Heart left ventricle (tissue), 16 donors: ENCODE measurements around the gene ARHGEF6. TPM values are rescaled to one million over a fixed set of nuclear protein-coding genes. Genes with fewer than 3 reads are reported as not detected.

Source experiments
- ATAC-seq, 4 donors: fragments of 200-7000 bp; cut with Tn5 transposase; one replicate each; pipeline ENCODE4 v1.9.1; 2020 to 2022; ENCODE audit warnings: moderate library complexity in 4 of 4, mild to moderate bottlenecking in 3 of 4, moderate number of reproducible peaks in 1 of 4
- DNase-seq, 5 donors: peaks; one replicate each; pipeline ENCODE4 v3.0.0-alpha.2; 2020
- H3K27ac ChIP-seq, 12 donors: fragments of 200-600 bp; sonication (generic) in 4 of 12; one replicate each; pipeline versions ENCODE4 v1.5.0 to v1.8.0; 2016 to 2022; ENCODE audit warnings: mild to moderate bottlenecking in 2 of 12
- H3K27me3 ChIP-seq, 9 donors: fragments of 200-600 bp; sonication (generic) in 2 of 9; one replicate each; pipeline versions ENCODE4 v1.5.1 to v1.8.0; 2016 to 2022; ENCODE audit warnings: mild to moderate bottlenecking in 3 of 9
- H3K36me3 ChIP-seq, 9 donors: fragments of 200-600 bp; sonication (generic) in 2 of 9; one replicate each; pipeline versions ENCODE4 v1.5.0 to v1.8.0; 2018 to 2022; ENCODE audit warnings: mild to moderate bottlenecking in 2 of 9
- H3K4me1 ChIP-seq, 12 donors: fragments of 200-600 bp; sonication (generic) in 4 of 12; one replicate each; pipeline versions ENCODE4 v1.5.0 to v1.8.0; 2016 to 2022; ENCODE audit warnings: mild to moderate bottlenecking in 3 of 12
- H3K4me3 ChIP-seq, 12 donors: fragments of 200-600 bp; sonication (generic) in 4 of 12; one replicate each; pipeline versions ENCODE4 v1.5.0 to v1.8.0; 2017 to 2022; ENCODE audit warnings: mild to moderate bottlenecking in 9 of 12, moderate library complexity in 4 of 12
- H3K9me3 ChIP-seq, 12 donors: fragments of 200-600 bp; sonication (generic) in 4 of 12; one replicate each; pipeline versions ENCODE4 v1.5.0 to v1.8.0; 2016 to 2022; ENCODE audit warnings: mild to moderate bottlenecking in 1 of 12
- POLR2A ChIP-seq, 2 donors: fragments of 450-650 bp; IDR thresholded peaks; one replicate each; pipeline ENCODE4 v1.6.1; 2017; ENCODE audit warnings: antibody characterized with exemption in 2 of 2, mild to moderate bottlenecking in 2 of 2, moderate library complexity in 2 of 2
- WGBS, 4 donors: extraction: QIAGEN DNeasy Blood & Tissue Kit in 2 of 4; methylation state at CpG; one replicate each; pipeline versions ENCODE4 v1.1.5 to v1.1.7; 2013 to 2018; 5-methylcytosine and 5-hydroxymethylcytosine counted together
- intact Hi-C, 10 donors: fragments of 100-400 bp; cut with DNase I; formaldehyde crosslinking; loops; one replicate each; pipeline versions ENCODE4 v1.11.1 to v1.14.2; 2022
- polyA plus RNA-seq, 2 donors: library from polyadenylated mRNA; stranded (reverse); fragments of 200-250 nt; gene quantifications; one replicate each; pipeline ENCODE4 v1.2.3, GENCODE V29; 2013
- total RNA-seq, 9 donors: library from RNA; depleted of rRNA in 2 of 9; stranded (reverse); fragments of >200 nt in 2 of 9; fragmentation: NEBNext Ultra II Directional in 3 of 9; extraction: Animal tissue kit (Norgen Biotek cat#: 25700) in 3 of 9; gene quantifications; one replicate each; pipeline versions ENCODE4 v1.1.0 to v1.2.4, GENCODE V29; 2016 to 2023
- TF ChIP-seq, protein P1 (sequence below), 12 donors: fragments of 200-600 bp; sonication (generic) in 4 of 12; IDR thresholded peaks; one replicate each; pipeline versions ENCODE4 v1.5.0 to v1.8.0; 2018 to 2022; ENCODE audit warnings: antibody characterized with exemption in 12 of 12, mild to moderate bottlenecking in 5 of 12
- donor health status: ischemic (EF 13 %, LVEDD 7.1; RV severe dilation, severe dysfunction).
- donor health status: healthy with polysubstance abuse.
- donor health status: DM: no; HTN: yes; CAD: no.
- donor health status: DM: no; HTN: no; CAD: no.
- donor health status: ischemic (EF 25% LVEDD 6.9; RV normal size, moderate dysfunction).
- donor health status: ischemic (EF 25% LVEDD 5.7; RV mildly dilated, moderate dysfunction).
- donor health status: healthy.
- donor health status: DM: yes; HTN: yes; CAD: no.
- donor health status: ischemic (EF 35%, LVEDD 5.7; RV mildly dilated, moderate dysfunction).
- donor health status: nonischemic (EF 11% LVEDD 7.7; RV severe dilation, severe dysfunction).
- donor health status: DM: yes; HTN: yes; CAD: no.
- donor health status: PGD.
- donor health status: ischemic (EF 29% LVEDD 5.4; RV normal size, mild dysfunction).
- donor health status: nonischemic (EF 23%, LVEDD 6.1; RV moderate dilation, normal function).

ARHGEF6 gene
- total and polyA plus RNA-seq, 11 donors, result 15.2 to 74.7 (median 55.7) TPM

GRCh38 chrX:136794080-136794479 is 13.3 kb upstream of the ARHGEF6 start:
- H3K4me3 ChIP-seq, result no peak overlapping the region
- DNase-seq, result no peak
- no peak overlapping the region for H3K27ac ChIP-seq
- H3K9me3 ChIP-seq, result no peaks in the 10 kb centered on the region
- intact Hi-C loops, result no loop called here
- peaks cover 0 to 3% (median 0%) of the 10 kb centered on the region in 9 donors for H3K27me3 ChIP-seq
- no peaks in the 10 kb centered on the region for H3K36me3 ChIP-seq
- peaks cover 0 to 4% (median 0%) of the 10 kb centered on the region in 12 donors for H3K4me1 ChIP-seq
- TF ChIP-seq, protein P1, sequence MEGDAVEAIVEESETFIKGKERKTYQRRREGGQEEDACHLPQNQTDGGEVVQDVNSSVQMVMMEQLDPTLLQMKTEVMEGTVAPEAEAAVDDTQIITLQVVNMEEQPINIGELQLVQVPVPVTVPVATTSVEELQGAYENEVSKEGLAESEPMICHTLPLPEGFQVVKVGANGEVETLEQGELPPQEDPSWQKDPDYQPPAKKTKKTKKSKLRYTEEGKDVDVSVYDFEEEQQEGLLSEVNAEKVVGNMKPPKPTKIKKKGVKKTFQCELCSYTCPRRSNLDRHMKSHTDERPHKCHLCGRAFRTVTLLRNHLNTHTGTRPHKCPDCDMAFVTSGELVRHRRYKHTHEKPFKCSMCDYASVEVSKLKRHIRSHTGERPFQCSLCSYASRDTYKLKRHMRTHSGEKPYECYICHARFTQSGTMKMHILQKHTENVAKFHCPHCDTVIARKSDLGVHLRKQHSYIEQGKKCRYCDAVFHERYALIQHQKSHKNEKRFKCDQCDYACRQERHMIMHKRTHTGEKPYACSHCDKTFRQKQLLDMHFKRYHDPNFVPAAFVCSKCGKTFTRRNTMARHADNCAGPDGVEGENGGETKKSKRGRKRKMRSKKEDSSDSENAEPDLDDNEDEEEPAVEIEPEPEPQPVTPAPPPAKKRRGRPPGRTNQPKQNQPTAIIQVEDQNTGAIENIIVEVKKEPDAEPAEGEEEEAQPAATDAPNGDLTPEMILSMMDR (IDR thresholded peaks at IDR 0.05), result no peak
- TF ChIP-seq POLR2A (IDR thresholded peaks at IDR 0.05), result no peak
- no peak for ATAC-seq
- WGBS, 4 donors, result 56 to 64% (median 61%) methylated on average over 1 of the region's 1 CpG

DNA sequence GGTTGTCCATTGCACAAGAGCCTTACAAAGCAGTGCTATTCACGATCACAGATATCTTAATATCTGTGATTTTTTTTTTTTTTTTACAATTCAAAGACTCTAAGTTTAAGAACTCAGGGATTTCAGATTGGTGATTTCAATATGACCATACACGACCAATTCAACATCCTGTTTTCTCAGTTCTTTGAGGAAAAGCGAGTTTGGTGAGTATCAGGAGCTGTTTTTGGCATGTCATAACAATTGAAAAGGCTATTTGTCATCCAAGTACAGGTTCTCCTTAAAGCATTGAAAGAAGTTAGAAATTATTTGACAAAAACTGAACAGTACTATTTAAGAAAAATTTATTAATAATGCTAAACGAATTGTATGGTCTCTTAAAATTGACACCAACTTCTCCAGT is 9.1 kb upstream of the ARHGEF6 start:
- H3K27me3 ChIP-seq, result no peaks in the 10 kb centered on the region
- intact Hi-C loops, result no loop called here
- no peak overlapping the region for H3K4me3 ChIP-seq
- whole genome bisulfite sequencing, 4 donors, result 44 to 64% (median 55%) methylated on average over 4 of the region's 4 CpGs
- H3K9me3 ChIP-seq, result no peaks in the 10 kb centered on the region
- ATAC-seq (no peak), DNase-seq (no peak)
- no peaks in the 10 kb centered on the region for H3K4me1 ChIP-seq
- no peak for TF ChIP-seq POLR2A (IDR thresholded peaks at IDR 0.05)
- TF ChIP-seq, protein P1 (IDR thresholded peaks at IDR 0.05), result no peak
- no peak overlapping the region for H3K27ac ChIP-seq
- H3K36me3 ChIP-seq, result no peaks in the 10 kb centered on the region

GRCh38 chrX:136784231-136784630 is 3.5 kb upstream of the ARHGEF6 start:
- DNase-seq, result no peak
- TF ChIP-seq, protein P1 (IDR thresholded peaks at IDR 0.05), result no peak
- no peak for TF ChIP-seq POLR2A (IDR thresholded peaks at IDR 0.05)
- Histone ChIP-seq H3K36me3 (no peaks in the 10 kb centered on the region), H3K27ac (no peak overlapping the region), H3K9me3 (no peaks in the 10 kb centered on the region), H3K4me3 (no peak overlapping the region), H3K27me3 (no peaks in the 10 kb centered on the region), H3K4me1 (peaks cover 0 to 17% (median 8%) of the 10 kb centered on the region in 12 donors)
- ATAC-seq, result no peak
- WGBS, 4 donors, result 58 to 91% (median 78%) methylated on average over 1 of the region's 1 CpG
- intact Hi-C loops, result no loop called here

DNA sequence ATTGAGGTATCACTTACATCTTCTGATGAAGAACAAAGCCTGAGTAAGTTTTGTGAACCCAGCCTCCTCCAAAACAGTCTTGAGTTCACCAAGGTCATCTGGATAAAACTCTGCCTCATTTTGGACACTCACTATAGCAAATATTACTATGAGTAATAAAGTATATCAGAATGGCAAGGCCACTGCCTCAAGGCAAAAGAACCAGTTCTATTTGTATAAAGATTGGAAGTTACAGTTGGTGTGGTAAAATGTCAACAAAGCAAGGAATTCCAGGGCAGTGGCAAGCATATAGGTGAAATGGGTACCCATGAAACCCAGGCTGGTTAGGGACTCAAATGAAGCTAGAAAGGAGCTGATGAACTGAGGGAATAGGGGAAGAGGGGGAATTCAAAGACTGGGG is 2.4 kb upstream of the ARHGEF6 start:
- no peak for TF ChIP-seq POLR2A (IDR thresholded peaks at IDR 0.05)
- TF ChIP-seq, protein P1 (IDR thresholded peaks at IDR 0.05), result no peak
- ATAC-seq (no peak), DNase-seq (no peak)
- Histone ChIP-seq H3K36me3 (no peaks in the 10 kb centered on the region), H3K27ac (no peak overlapping the region), H3K4me1 (peaks cover 0 to 17% (median 9%) of the 10 kb centered on the region in 12 donors), H3K27me3 (no peaks in the 10 kb centered on the region), H3K4me3 (no peak overlapping the region), H3K9me3 (no peaks in the 10 kb centered on the region)
- intact Hi-C loops, result no loop called here
